ENCODE data around the gene EPHB6. TPM values are rescaled to one million over a fixed set of nuclear protein-coding genes. Genes with fewer than 3 reads are reported as not detected.

EPHB6 gene
- total RNA-seq, 2 experiments from 2014 or later = 22.1 to 22.8 TPM

Other genes with a start within 250 kb of the EPHB6 start
- not detected for gene PRSS1, start 105.6 kb upstream of the EPHB6 start, total RNA-seq
- gene PRSS2, start 84.1 kb upstream of the EPHB6 start, total RNA-seq = under 1 TPM in 1 of 2 experiments, not detected in 1; 0.50 TPM
- gene TRPV6, start 30.7 kb downstream of the EPHB6 start, total RNA-seq = not detected
- gene TRPV5, start 78.7 kb downstream of the EPHB6 start, total RNA-seq = not detected
- not detected for gene LLCFC1, start 84.4 kb downstream of the EPHB6 start, total RNA-seq
- under 1 TPM; 0.52 to 0.83 TPM for gene KEL, start 107.3 kb downstream of the EPHB6 start, total RNA-seq
- gene OR9A2, start 172.1 kb downstream of the EPHB6 start, total RNA-seq = not detected
- not detected for gene OR6V1, start 197.3 kb downstream of the EPHB6 start, total RNA-seq

Data from activated naive CD4-positive, alpha-beta T cell treated with anti-CD3 and anti-CD28 coated beads for 36 hours (primary cell).